ENCODE results near the gene CARD14.
"Not testable (repeated sequence)": the region's sequence is repeated elsewhere in the genome, so short reads cannot be mapped to it uniquely, and the experiment has no call there.

CARD14 gene

DNA sequence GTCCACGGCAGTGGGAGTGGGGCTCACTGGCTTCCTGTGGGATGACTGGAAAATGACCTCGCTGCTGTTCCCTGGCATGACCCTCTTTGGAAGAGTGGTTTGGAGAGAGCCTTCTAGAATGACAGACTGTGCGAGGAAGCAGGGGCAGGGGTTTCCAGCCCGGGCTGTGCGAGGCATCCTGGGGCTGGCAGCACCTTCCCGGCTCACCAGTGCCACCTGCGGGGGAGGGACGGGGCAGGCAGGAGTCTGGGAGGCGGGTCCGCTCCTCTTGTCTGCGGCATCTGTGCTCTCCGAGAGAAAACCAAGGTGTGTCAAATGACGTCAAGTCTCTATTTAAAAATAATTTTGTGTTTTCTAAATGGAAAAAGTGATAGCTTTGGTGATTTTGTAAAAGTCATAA, 83.0 kb downstream of the CARD14 start:
- Mint-ChIP-seq H3K27ac (peak overlapping the region; percentile 19 to 63), H3K4me1 (ENCODE audit: low read depth in 2 of 2) (peaks cover 22 to 29% of the 10 kb centered on the region in 2 donors)
- peak; percentile 76 to 77 (median 76) for DNase-seq

DNA sequence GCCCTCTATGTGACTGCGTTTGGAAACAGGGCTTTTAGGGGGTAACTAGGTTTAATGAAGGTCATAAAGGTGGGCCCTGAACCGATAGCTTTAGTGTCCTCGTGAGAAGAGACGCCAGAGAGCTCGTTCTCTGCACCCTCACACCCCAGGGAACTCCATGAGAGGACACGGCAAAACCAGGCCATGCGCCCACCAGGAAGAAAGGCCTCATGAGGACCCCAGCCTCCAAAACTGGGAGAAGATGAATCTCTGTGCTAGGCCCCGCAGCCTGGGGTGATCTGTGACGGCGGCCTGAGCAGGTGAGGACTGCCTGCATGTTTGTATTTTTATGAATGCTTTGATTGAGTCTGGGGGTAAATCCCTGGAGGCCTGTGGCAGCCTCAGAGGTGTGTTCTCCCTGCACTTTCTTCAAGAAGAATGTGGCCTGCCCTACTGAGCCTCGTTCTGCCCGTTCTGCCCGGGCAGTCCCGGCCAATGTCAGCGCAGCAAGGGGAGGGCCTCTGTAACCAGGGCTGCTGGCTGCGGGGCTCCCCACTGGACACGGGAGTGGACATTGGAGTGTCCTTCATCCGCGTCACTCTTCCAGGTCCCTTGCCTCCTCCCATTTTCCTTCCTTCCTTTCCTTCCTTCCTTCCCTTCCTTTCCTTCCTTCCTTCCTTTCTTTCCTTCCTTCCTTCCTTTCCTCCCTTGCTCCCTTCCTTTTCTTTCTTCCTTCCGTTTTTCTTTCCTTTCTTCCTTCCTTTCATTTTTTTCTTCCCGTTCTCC, 84.0 kb downstream of the CARD14 start:
- ATAC-seq (replicated peaks), result no peak
- H3K4me1 Mint-ChIP-seq (ENCODE audit: low read depth in 2 of 2), result peaks cover 31 to 39% of the 10 kb centered on the region in 2 donors
- no peaks in the 10 kb centered on the region for H3K27me3 Mint-ChIP-seq
- H3K9me3 Mint-ChIP-seq, result no peaks in the 10 kb centered on the region
- peaks cover 16% of the 10 kb centered on the region for H3K36me3 Mint-ChIP-seq (ENCODE audit: insufficient read depth)
- DNase-seq, result no peak
- peak overlapping the region; percentile 91 to 92 for H3K27ac Mint-ChIP-seq
- no peak overlapping the region for H3K4me3 Mint-ChIP-seq

More for the DNA sequence above, 83.0 kb downstream of the CARD14 start:
- Mint-ChIP-seq H3K27me3 (no peaks in the 10 kb centered on the region), H3K4me3 (peak overlapping the region in 1 of 2 donors; percentile 22), H3K36me3 (ENCODE audit: insufficient read depth) (peaks cover 12% of the 10 kb centered on the region), H3K9me3 (no peaks in the 10 kb centered on the region)
- ATAC-seq (replicated peaks), result peak; percentile 90

- H3K9me3 Mint-ChIP-seq, result no peaks in the 10 kb centered on the region
- H3K4me3 Mint-ChIP-seq, result peak overlapping the region; percentile 57 to 59
- H3K27me3 Mint-ChIP-seq, result no peaks in the 10 kb centered on the region
- peaks cover 19% of the 10 kb centered on the region for H3K36me3 Mint-ChIP-seq (ENCODE audit: insufficient read depth)
- DNase-seq (peak; percentile 27 to 34 (median 34)), ATAC-seq (replicated peaks) (peak; percentile 70)
- H3K4me1 Mint-ChIP-seq (ENCODE audit: low read depth in 2 of 2), result peaks cover 35 to 45% of the 10 kb centered on the region in 2 donors
- H3K27ac Mint-ChIP-seq, result peak overlapping the region; percentile 91 to 92
Measured at GRCh38 chr17:80254396-80255251, 84.8 kb downstream of the CARD14 start.

GRCh38 chr17:80256034-80256350, 86.2 kb downstream of the CARD14 start:
- peaks cover 17% of the 10 kb centered on the region for H3K36me3 Mint-ChIP-seq (ENCODE audit: insufficient read depth)
- H3K9me3 Mint-ChIP-seq, result no peaks in the 10 kb centered on the region
- no peak overlapping the region for H3K4me3 Mint-ChIP-seq
- no peaks in the 10 kb centered on the region for H3K27me3 Mint-ChIP-seq
- ATAC-seq (replicated peaks) (no peak), DNase-seq (no peak)
- H3K4me1 Mint-ChIP-seq (ENCODE audit: low read depth in 2 of 2), result peaks cover 38 to 48% of the 10 kb centered on the region in 2 donors
- no peak overlapping the region for H3K27ac Mint-ChIP-seq

DNA sequence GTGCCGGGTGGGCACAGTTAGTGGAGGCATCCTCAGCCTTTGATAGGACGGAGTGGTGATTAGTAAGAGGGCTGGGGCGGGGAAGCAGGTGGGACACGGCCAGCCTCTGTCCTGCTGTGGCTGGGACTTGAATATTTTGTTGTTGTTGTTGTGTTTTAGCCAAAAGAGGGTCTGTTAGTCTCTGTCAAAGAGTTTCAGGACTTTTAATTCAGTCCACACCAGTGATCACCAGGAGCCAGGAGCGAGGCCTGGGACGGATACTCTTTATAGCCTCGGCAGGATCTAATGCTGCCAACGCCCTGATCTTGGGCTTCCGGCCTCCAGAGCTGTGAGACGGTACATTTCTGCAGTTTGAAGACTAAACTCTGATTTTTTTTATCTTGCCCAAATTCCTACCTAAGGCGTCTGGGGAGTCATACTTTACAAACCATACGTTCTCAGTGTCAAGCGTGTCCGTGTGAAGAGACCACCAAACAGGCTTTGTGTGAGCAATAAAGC, 87.9 kb downstream of the CARD14 start:
- Mint-ChIP-seq H3K27me3 (no peaks in the 10 kb centered on the region), H3K27ac (peak overlapping the region; percentile 49 to 97), H3K4me1 (ENCODE audit: low read depth in 2 of 2) (peaks cover 48 to 58% of the 10 kb centered on the region in 2 donors), H3K9me3 (no peaks in the 10 kb centered on the region), H3K4me3 (peak overlapping the region; percentile 90 to 93), H3K36me3 (ENCODE audit: insufficient read depth) (peaks cover 29% of the 10 kb centered on the region)
- ATAC-seq (replicated peaks), result no peak
- no peak for DNase-seq

- ATAC-seq (replicated peaks); H3K9me3 Mint-ChIP-seq; DNase-seq; H3K27me3 Mint-ChIP-seq: not testable (repeated sequence)
- Mint-ChIP-seq H3K36me3 (ENCODE audit: insufficient read depth) (peaks cover 29% of the 10 kb centered on the region), H3K4me3 (peak overlapping the region; percentile 90 to 93), H3K27ac (peak overlapping the region; percentile 49 to 97), H3K4me1 (ENCODE audit: low read depth in 2 of 2) (peaks cover 51 to 53% of the 10 kb centered on the region in 2 donors)
Measured at GRCh38 chr17:80258296-80258695, 88.5 kb downstream of the CARD14 start.

Data from effector memory CD8-positive, alpha-beta T cell (primary cell).